IPS DF 4.7 (cell line): Measurements from ENCODE around the gene RETSAT.

Source experiments
- DNase-seq: peaks from one replicate; pipeline ENCODE4 v3.0.0-alpha.2; 2013; ENCODE audit warnings: low spot score; ENCODE audit errors: extremely low read depth

RETSAT gene

GRCh38 chr2:85309699-85310321 lies 44.5 kb downstream of the RETSAT start:
- no peak for DNase-seq

GRCh38 chr2:85308896-85309555 lies 45.3 kb downstream of the RETSAT start:
- DNase-seq: no peak

DNA sequence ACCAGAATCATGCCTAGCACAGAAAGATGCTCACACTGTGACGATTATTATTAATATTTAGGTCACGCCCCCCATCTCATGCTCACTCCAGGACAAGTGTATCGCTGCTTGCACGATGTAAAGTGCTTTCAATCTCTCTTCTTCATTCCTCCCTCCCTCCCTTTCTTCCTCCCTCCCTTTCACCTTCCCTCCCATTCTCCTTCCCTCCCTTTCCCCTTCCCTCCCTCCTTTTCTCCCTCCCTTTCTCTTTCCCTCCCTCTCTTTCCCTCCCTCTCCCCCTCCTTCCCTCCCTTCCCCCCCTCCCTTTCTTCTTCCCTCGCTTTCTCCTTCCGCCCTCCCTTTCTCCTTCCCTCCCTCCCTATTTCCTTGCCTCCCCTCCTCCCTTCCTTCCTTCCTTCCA lies 46.1 kb downstream of the RETSAT start:
- DNase-seq: no peak

GRCh38 chr2:85307527-85307897 lies 46.8 kb downstream of the RETSAT start:
- no peak for DNase-seq

GRCh38 chr2:85303780-85304531 lies 50.4 kb downstream of the RETSAT start:
- no peak for DNase-seq

- DNase-seq: no peak
Observed at GRCh38 chr2:85302121-85302520, 52.2 kb downstream of the RETSAT start.
